Measurements from ENCODE around the gene C1orf159. TPM values are rescaled to one million over a fixed set of nuclear protein-coding genes. Genes with fewer than 3 reads are reported as not detected.

The C1orf159 gene
- total RNA-seq, 6 experiments from 2014 or later, result 4.0 to 7.7 (median 6.4) TPM

DNA sequence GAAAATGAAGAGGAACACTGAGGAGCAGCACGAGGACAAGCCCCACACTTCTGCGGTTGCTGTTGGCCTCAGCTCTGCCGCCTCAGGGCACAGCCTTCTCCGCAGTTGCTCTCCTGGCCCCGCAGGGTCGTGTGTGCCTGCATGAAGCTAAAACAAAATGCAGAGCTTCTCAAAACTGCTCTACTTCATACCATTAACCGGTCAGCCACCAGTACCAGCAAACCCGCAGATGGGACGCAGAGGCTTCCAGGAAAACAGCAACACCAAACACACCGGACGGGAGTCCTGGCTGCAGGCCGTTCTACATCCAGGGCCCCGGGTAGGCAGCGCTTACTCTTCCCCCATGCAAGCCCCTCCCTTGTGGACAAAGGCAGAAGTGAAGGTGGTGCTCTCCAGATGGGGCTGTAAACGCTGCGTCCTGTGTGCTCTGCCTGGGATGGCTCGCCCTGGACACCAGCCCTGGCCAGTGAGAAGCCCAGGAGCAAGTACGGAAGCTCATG is 7.1 kb upstream of the C1orf159 start:
- H3K4me3 ChIP-seq, result no peak overlapping the region
- H3K36me3 ChIP-seq, result no peaks in the 10 kb centered on the region
- H3K4me1 ChIP-seq, result peaks cover 0 to 29% (median 14%) of the 10 kb centered on the region in 4 donors
- ATAC-seq, result no peak
- no peak for DNase-seq
- no peaks in the 10 kb centered on the region for H3K9me3 ChIP-seq
- TF ChIP-seq POLR2A (IDR thresholded peaks at IDR 0.05) (no peak), CTCF (IDR thresholded peaks at IDR 0.05) (no peak)
- intact Hi-C loops (cut with DNase I), result loop anchor here (5.0 to 10.0 kb wide), 3 partner anchors 119 to 169 kb away; no protein-coding TSS in a partner anchor
- H3K27ac ChIP-seq, result no peak overlapping the region
- no peaks in the 10 kb centered on the region for H3K27me3 ChIP-seq
- WGBS (ENCODE audit: insufficient coverage, low coverage, low lambda C conversion rate, missing lambda C conversion rate), result 51% methylated on average over 9 of the region's 18 CpGs

GRCh38 chr1:1122078-1122811 is 6.4 kb upstream of the C1orf159 start:
- WGBS (ENCODE audit: insufficient coverage, low coverage, low lambda C conversion rate, missing lambda C conversion rate), result 12% methylated on average over 3 of the region's 39 CpGs
- Histone ChIP-seq H3K4me3 (no peak overlapping the region), H3K27me3 (no peaks in the 10 kb centered on the region), H3K27ac (no peak overlapping the region), H3K36me3 (no peaks in the 10 kb centered on the region), H3K4me1 (peaks cover 0 to 25% (median 12%) of the 10 kb centered on the region in 4 donors), H3K9me3 (no peaks in the 10 kb centered on the region)
- peak; percentile 91 to 95 (median 93) for TF ChIP-seq CTCF (IDR thresholded peaks at IDR 0.05)
- TF ChIP-seq POLR2A (IDR thresholded peaks at IDR 0.05), result no peak
- DNase-seq, result peak; percentile 84 to 88 (median 88)
- peak; percentile 83 to 89 (median 88) for ATAC-seq
- intact Hi-C loops (cut with DNase I), result loop anchor here (5.0 to 10.0 kb wide), 3 partner anchors 120 to 170 kb away; no protein-coding TSS in a partner anchor

DNA sequence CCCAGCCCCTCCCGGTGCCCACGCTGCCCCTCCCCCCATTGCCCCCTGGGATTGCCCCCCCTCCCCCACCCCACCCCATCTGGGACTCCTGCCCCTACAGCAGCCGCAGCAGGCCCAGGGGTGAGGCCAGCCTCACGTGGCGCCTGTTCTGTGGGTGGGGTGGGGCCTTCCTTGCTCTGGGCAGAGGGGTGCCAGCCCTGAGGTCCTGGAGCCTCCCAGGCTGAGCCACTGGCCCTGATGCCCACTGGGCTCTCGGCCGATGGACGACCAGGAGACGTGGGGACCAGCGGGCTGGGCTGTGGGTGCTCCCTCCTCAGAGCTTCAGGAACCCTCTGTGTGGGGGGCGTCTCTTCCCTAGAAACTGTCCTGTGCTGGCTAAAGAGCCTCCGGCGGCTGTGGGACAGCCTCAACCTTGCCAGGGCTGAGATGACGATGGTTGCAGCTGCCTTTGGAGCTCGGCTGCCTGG is 5.8 kb upstream of the C1orf159 start:
- TF ChIP-seq POLR2A (IDR thresholded peaks at IDR 0.05), result no peak
- no peak for TF ChIP-seq CTCF (IDR thresholded peaks at IDR 0.05)
- Histone ChIP-seq H3K27ac (no peak overlapping the region), H3K4me1 (peaks cover 0 to 25% (median 12%) of the 10 kb centered on the region in 4 donors), H3K27me3 (no peaks in the 10 kb centered on the region), H3K9me3 (no peaks in the 10 kb centered on the region), H3K4me3 (no peak overlapping the region), H3K36me3 (no peaks in the 10 kb centered on the region)
- ATAC-seq (peak; percentile 23 to 37 (median 28)), DNase-seq (no peak)
- intact Hi-C loops (cut with DNase I), result loop anchor here (5.0 to 10.0 kb wide), 3 partner anchors 121 to 171 kb away; no protein-coding TSS in a partner anchor
- WGBS (ENCODE audit: insufficient coverage, low coverage, low lambda C conversion rate, missing lambda C conversion rate), result no CpG with 5 or more reads among the region's 15 CpGs

- DNase-seq, result peak in 1 of 3 donors; percentile 49
- no peak overlapping the region for H3K4me3 ChIP-seq
- no peaks in the 10 kb centered on the region for H3K27me3 ChIP-seq
- intact Hi-C loops (cut with DNase I), result loop anchor here (5.0 to 10.0 kb wide), 3 partner anchors 121 to 171 kb away; no protein-coding TSS in a partner anchor
- H3K4me1 ChIP-seq, result peaks cover 0 to 25% (median 12%) of the 10 kb centered on the region in 4 donors
- 53% methylated on average over 7 of the region's 25 CpGs for WGBS (ENCODE audit: insufficient coverage, low coverage, low lambda C conversion rate, missing lambda C conversion rate)
- no peaks in the 10 kb centered on the region for H3K36me3 ChIP-seq
- TF ChIP-seq POLR2A (IDR thresholded peaks at IDR 0.05) (no peak), CTCF (IDR thresholded peaks at IDR 0.05) (no peak)
- ATAC-seq, result no peak
- no peaks in the 10 kb centered on the region for H3K9me3 ChIP-seq
- no peak overlapping the region for H3K27ac ChIP-seq
Observed at GRCh38 chr1:1120866-1121591, 5.1 kb upstream of the C1orf159 start.

All from right lobe of liver (tissue), 6 donors.